SU-DHL-6 (cell line): Measurements from ENCODE around the gene FGB.

Experiments used
- H2AFZ ChIP-seq: fragments of 200-600 bp; sonication (generic); 2 replicates; pipeline ENCODE4 v1.6.1; 2014; ENCODE audit warnings: low read depth, mild to moderate bottlenecking, moderate library complexity, mixed read lengths, antibody characterized with exemption, low read length; ENCODE audit not compliant: severe bottlenecking
- H3F3A ChIP-seq: fragments of 200-600 bp; shearing (Covaris generic); 2 replicates; pipeline ENCODE4 v1.6.0; 2016; ENCODE audit warnings: antibody characterized with exemption, mild to moderate bottlenecking; ENCODE audit not compliant: insufficient read depth
- H3K27ac ChIP-seq: fragments of 200-600 bp; sonication (generic); 2 replicates; pipeline ENCODE4 v1.5.1; 2016; ENCODE audit warnings: low read depth, mild to moderate bottlenecking, low read length, moderate library complexity, mixed read lengths
- H3K27me3 ChIP-seq: fragments of 200-600 bp; sonication (generic), shearing (Covaris generic); 2 replicates; pipeline ENCODE4 v1.6.0; 2014; ENCODE audit warnings: mild to moderate bottlenecking, low read length
- H3K36me3 ChIP-seq: fragments of 200-600 bp; sonication (generic); 2 replicates; pipeline ENCODE4 v1.6.1; 2014; ENCODE audit warnings: mild to moderate bottlenecking, low read length, mixed read lengths
- H3K4me2 ChIP-seq: fragments of 300-600, 200-600 bp; shearing (Covaris generic), sonication (generic); 2 replicates; pipeline ENCODE4 v1.6.0; 2014; ENCODE audit warnings: low read length, low read depth, mild to moderate bottlenecking; ENCODE audit not compliant: poor library complexity, severe bottlenecking
- H3K4me3 ChIP-seq: fragments of 200-600 bp; sonication (generic); 2 replicates; pipeline ENCODE4 v1.5.1; 2014; ENCODE audit warnings: antibody characterized with exemption, low read length, mild to moderate bottlenecking, mixed read lengths; ENCODE audit not compliant: insufficient read depth, poor library complexity, severe bottlenecking
- H3K79me2 ChIP-seq: fragments of 200-600 bp; sonication (generic); 2 replicates; pipeline ENCODE4 v1.6.1; 2014; ENCODE audit warnings: mild to moderate bottlenecking, low read length, moderate library complexity; ENCODE audit not compliant: insufficient read depth
- H3K9ac ChIP-seq: fragments of 200-600 bp; sonication (generic); 2 replicates; pipeline ENCODE4 v1.7.0; 2014; ENCODE audit warnings: mild to moderate bottlenecking, low read length
- H3K9me2 ChIP-seq: fragments of 200-600 bp; sonication (generic); replicated peaks from 2 replicates; pipeline ENCODE4 v1.6.1; 2014; ENCODE audit warnings: low read length; ENCODE audit not compliant: insufficient read depth
- H3K9me3 ChIP-seq: fragments of 200-600 bp; sonication (generic); 2 replicates; pipeline ENCODE4 v1.6.1; 2014; ENCODE audit warnings: low read length, mixed read lengths; ENCODE audit not compliant: insufficient read depth
- H4K20me1 ChIP-seq: fragments of 200-600 bp; sonication (generic); 2 replicates; pipeline ENCODE4 v1.6.1; 2014; ENCODE audit warnings: low read depth, mild to moderate bottlenecking, antibody characterized with exemption, low read length, moderate library complexity, mixed read lengths
- CTCF ChIP-seq: fragments of 200-600 bp; sonication (generic); IDR thresholded peaks from one replicate; pipeline ENCODE4 v1.5.1; 2017; ENCODE audit warnings: antibody characterized with exemption, mild to moderate bottlenecking, low read length, moderate library complexity; ENCODE audit not compliant: insufficient read depth, poor library complexity, severe bottlenecking
- EZH2phosphoT487 ChIP-seq: fragments of 200-600 bp; sonication (generic), shearing (Covaris generic); conservative IDR thresholded peaks from 2 replicates; pipeline ENCODE4 v1.6.1; 2018; ENCODE audit warnings: mild to moderate bottlenecking, antibody characterized with exemption, low read length, moderate library complexity, mixed read lengths

The FGB gene

GRCh38 chr4:154579927-154580326, 17.1 kb downstream of the FGB start:
- Histone ChIP-seq H3K36me3 (no peaks in the 10 kb centered on the region), H3K4me2 (no peak overlapping the region), H4K20me1 (no peaks in the 10 kb centered on the region), H3K79me2 (no peaks in the 10 kb centered on the region), H3K9me3 (no peaks in the 10 kb centered on the region), H3K9ac (no peak overlapping the region), H3K4me3 (no peak overlapping the region), H3F3A (no peaks in the 10 kb centered on the region), H3K27me3 (no peaks in the 10 kb centered on the region), H3K9me2 (no peaks in the 10 kb centered on the region), H2AFZ (no peak overlapping the region), H3K27ac (no peak overlapping the region)
- no peak for TF ChIP-seq CTCF
- TF ChIP-seq EZH2phosphoT487: no peak

DNA sequence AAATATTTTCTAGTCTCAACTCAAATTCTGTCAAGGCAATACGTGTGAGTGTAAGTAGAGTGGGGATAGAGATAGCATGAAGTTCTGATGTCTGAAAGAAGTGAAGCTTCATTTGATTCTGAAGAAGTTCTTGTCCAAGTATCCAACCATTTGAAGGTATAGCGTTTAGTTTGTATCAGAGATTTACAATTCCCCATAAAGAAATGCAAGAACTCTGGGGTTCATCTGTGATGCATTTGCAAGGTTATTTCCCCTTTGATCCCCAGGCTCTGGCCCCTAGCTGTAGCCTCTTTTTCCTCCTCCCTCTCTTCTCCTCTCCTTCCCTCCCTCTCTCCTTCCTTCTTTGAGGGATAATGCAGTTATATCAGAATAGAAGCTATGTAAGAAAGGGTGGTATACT, 19.9 kb downstream of the FGB start:
- Histone ChIP-seq H3K79me2 (no peaks in the 10 kb centered on the region), H4K20me1 (no peaks in the 10 kb centered on the region), H2AFZ (no peak overlapping the region), H3K9me3 (no peaks in the 10 kb centered on the region), H3K9me2 (no peaks in the 10 kb centered on the region), H3F3A (no peaks in the 10 kb centered on the region), H3K9ac (no peak overlapping the region), H3K4me2 (no peak overlapping the region), H3K27me3 (no peaks in the 10 kb centered on the region), H3K27ac (no peak overlapping the region), H3K4me3 (no peak overlapping the region), H3K36me3 (no peaks in the 10 kb centered on the region)
- TF ChIP-seq CTCF (no peak), EZH2phosphoT487 (no peak)

- Histone ChIP-seq H3K9me2 (no peaks in the 10 kb centered on the region), H2AFZ (no peak overlapping the region), H3K9ac (no peak overlapping the region), H3K27me3 (no peaks in the 10 kb centered on the region), H4K20me1 (no peaks in the 10 kb centered on the region), H3K9me3 (no peaks in the 10 kb centered on the region), H3K27ac (no peak overlapping the region), H3F3A (no peaks in the 10 kb centered on the region), H3K4me3 (no peak overlapping the region), H3K79me2 (no peaks in the 10 kb centered on the region), H3K36me3 (no peaks in the 10 kb centered on the region), H3K4me2 (no peak overlapping the region)
- no peak for TF ChIP-seq CTCF
- no peak for TF ChIP-seq EZH2phosphoT487
Observed at GRCh38 chr4:154583230-154583629, 20.4 kb downstream of the FGB start.

- Histone ChIP-seq H3K9ac (no peak overlapping the region), H3K27ac (no peak overlapping the region), H3F3A (no peaks in the 10 kb centered on the region), H4K20me1 (no peaks in the 10 kb centered on the region), H3K4me3 (no peak overlapping the region), H3K9me2 (no peaks in the 10 kb centered on the region), H3K27me3 (no peaks in the 10 kb centered on the region), H3K4me2 (no peak overlapping the region), H3K36me3 (no peaks in the 10 kb centered on the region), H2AFZ (no peak overlapping the region), H3K79me2 (no peaks in the 10 kb centered on the region), H3K9me3 (no peaks in the 10 kb centered on the region)
- TF ChIP-seq CTCF (no peak), EZH2phosphoT487 (no peak)
Observed at GRCh38 chr4:154583677-154584076, 20.9 kb downstream of the FGB start.
